COLO668 (cell line): Measurements from ENCODE around the gene CATSPER1.
"Not testable (repeated sequence)": the region's sequence is repeated elsewhere in the genome, so short reads cannot be mapped to it uniquely, and the experiment has no call there.

Experiments
- DNase-seq: peaks from one replicate; lab custom pipeline; 2025; ENCODE audit not compliant: unreplicated experiment; lab: John Stamatoyannopoulos, UW

Gene CATSPER1

GRCh38 chr11:66051766-66052663 is 25.7 kb upstream of the CATSPER1 start, which contains the start of gene SF3B2:
SF3B2 (plus strand) TSS chr11:66052364; CDS start chr11:66052385, 21 bp downstream.
- DNase-seq = peak; percentile 98

- no peak for DNase-seq
Measured at GRCh38 chr11:66051371-66051765, 25.1 kb upstream of the CATSPER1 start.

GRCh38 chr11:66050581-66051231 is 24.4 kb upstream of the CATSPER1 start:
- DNase-seq = peak; percentile 20

- DNase-seq = no peak
Measured at GRCh38 chr11:66048547-66049323, 22.5 kb upstream of the CATSPER1 start, which contains the start of gene GAL3ST3. GAL3ST3 (minus strand) TSS chr11:66049161; CDS start chr11:66045415, 3,746 bp downstream.

GRCh38 chr11:66047541-66048365 is 21.5 kb upstream of the CATSPER1 start:
- no peak for DNase-seq

- no peak for DNase-seq
Measured at GRCh38 chr11:66046901-66047300, 20.6 kb upstream of the CATSPER1 start.

- peak; percentile 75 for DNase-seq
Measured at GRCh38 chr11:66045177-66045639, 18.9 kb upstream of the CATSPER1 start.

- no peak for DNase-seq
Measured at GRCh38 chr11:66044757-66045156, 18.5 kb upstream of the CATSPER1 start.

GRCh38 chr11:66042996-66043906 is 17.0 kb upstream of the CATSPER1 start:
- DNase-seq = no peak

- no peak for DNase-seq
Measured at GRCh38 chr11:66042227-66042995, 16.1 kb upstream of the CATSPER1 start.

GRCh38 chr11:66039765-66040164 is 13.5 kb upstream of the CATSPER1 start:
- DNase-seq = no peak

- DNase-seq = no peak
Measured at GRCh38 chr11:66037327-66037726, 11.0 kb upstream of the CATSPER1 start.

GRCh38 chr11:66036334-66036710 is 10.0 kb upstream of the CATSPER1 start:
- DNase-seq = no peak

GRCh38 chr11:66035653-66036333 is 9.5 kb upstream of the CATSPER1 start:
- DNase-seq = no peak

GRCh38 chr11:66032957-66033735 is 6.9 kb upstream of the CATSPER1 start:
- no peak for DNase-seq

GRCh38 chr11:66023186-66023440 is 3.2 kb downstream of the CATSPER1 start:
- not testable (repeated sequence) for DNase-seq

GRCh38 chr11:66022401-66023185 is 3.7 kb downstream of the CATSPER1 start:
- peak; percentile 74 for DNase-seq
